GM19438 (cell line): ENCODE measurements around the gene CEP126.

ENCODE experiments used
- ATAC-seq: cut with Tn5 transposase; IDR thresholded peaks from one replicate; pipeline ENCODE4 v1.9.1; 2021; ENCODE audit warnings: low read depth; ENCODE audit not compliant: unreplicated experiment

CEP126 gene

GRCh38 chr11:101914738-101915426 lies at the start of gene CEP126:
TSS of gene CEP126 (plus strand) at chr11:101915010. CDS start at chr11:101915285, 275 bp downstream.
- peak; percentile 99 for ATAC-seq

- no peak for ATAC-seq
Measured at GRCh38 chr11:101866619-101867491, 48.0 kb upstream of the CEP126 start.

DNA sequence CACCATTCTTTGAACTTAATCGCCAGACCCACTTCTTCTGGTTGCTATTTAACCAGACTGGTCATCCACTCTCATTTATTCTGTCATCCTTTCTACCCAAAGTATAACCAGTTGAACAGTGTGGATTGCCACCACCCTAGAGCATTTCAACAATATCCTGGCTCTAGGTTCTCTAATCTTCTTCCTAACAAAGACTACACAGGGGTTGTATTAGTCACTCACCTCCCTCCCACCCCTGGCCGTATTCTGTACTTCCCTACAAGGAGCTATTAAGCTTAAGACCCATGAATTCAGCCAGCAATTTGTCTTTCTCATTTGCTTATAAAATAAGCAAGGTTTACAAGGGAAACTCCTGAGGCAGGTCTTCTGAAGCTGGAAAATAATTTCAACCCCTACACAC lies 46.9 kb upstream of the CEP126 start:
- ATAC-seq: no peak

DNA sequence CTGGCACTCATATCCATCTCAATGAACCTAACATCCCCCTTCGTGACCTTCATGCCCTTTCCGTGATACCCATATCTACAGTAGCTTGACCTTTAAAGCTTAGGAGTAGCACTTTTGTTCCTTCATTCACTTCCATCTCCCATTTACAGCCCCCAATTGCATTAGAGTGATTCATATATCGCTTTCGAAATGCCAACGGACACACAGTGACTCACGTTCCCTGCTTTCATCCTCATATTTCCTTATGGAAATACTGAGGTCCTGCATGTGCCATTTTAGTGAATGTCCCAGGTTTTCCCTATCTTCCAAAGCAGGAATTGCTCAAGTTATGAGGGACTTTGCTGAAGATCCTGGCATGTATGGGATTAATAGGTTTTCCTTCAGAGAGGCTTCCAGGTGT lies 44.3 kb upstream of the CEP126 start:
- ATAC-seq: no peak

- no peak for ATAC-seq
Measured at GRCh38 chr11:101872171-101872882, 42.5 kb upstream of the CEP126 start.

GRCh38 chr11:101880222-101880621 lies 34.6 kb upstream of the CEP126 start:
- ATAC-seq: no peak

- ATAC-seq: no peak
Measured at GRCh38 chr11:101881586-101881985, 33.2 kb upstream of the CEP126 start.

GRCh38 chr11:101885631-101886030 lies 29.2 kb upstream of the CEP126 start:
- ATAC-seq: no peak

DNA sequence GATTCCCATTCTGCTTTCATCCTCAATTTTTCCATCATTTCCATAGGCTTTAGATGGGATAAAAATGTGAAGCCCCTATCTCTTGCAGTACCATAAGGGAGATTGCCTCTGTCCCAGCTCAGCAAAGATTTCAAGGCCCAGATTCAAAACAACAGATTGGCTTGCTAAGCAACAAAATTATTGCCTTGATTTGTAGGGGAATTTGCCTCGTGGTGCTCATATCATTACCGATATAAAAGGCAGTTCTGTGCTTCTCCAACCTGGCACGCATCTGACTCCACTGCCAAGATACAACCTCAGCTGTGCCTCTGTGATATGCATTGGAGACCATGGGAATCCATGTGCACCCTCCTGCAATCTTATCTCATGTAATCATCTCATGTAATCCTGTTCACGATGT lies 25.0 kb upstream of the CEP126 start:
- no peak for ATAC-seq

- no peak for ATAC-seq
Measured at GRCh38 chr11:101894505-101894904, 20.3 kb upstream of the CEP126 start.

GRCh38 chr11:101907815-101908214 lies 7.0 kb upstream of the CEP126 start:
- ATAC-seq: no peak

- ATAC-seq: no peak
Measured at GRCh38 chr11:101909087-101909486, 5.7 kb upstream of the CEP126 start.

- no peak for ATAC-seq
Measured at GRCh38 chr11:101912823-101913284, 2.0 kb upstream of the CEP126 start.

DNA sequence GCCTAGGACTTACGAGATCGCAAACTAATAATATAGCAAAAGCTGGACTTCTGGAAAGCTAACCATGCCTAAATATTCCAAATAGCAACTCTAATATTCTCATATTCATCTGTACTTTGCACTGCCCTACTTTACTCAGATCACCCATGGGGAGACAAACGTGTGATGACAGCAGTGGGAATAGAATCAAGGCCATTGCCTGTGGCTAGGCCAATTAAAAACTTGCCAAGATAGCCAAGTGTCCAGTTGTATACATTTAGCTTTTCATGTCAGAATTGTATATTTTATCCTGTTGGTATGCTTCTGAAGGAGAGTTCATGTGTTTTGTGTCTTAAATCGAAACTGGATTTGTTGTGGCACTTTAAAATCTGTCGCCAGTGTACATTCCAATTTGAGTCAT lies 1.2 kb upstream of the CEP126 start:
- no peak for ATAC-seq

DNA sequence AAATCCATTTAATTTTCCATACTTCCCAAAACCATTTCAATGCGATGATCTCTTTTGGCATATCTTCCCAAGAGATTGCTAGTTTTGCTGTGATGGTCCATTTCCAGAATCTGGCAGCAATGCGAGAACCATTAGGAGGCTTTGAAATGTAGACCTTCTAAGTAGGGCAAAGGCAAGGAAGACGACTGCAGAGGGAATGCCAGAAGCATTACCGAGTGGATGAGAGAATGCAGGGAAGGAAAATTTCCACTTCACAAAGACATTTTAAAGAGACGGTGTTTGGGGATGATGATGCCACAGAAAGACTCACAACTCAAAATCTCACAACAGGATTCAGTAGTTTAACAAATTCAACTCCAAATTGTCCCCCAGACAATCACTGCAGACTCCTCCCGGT lies 471 bp upstream of the CEP126 start:
- ATAC-seq: no peak

DNA sequence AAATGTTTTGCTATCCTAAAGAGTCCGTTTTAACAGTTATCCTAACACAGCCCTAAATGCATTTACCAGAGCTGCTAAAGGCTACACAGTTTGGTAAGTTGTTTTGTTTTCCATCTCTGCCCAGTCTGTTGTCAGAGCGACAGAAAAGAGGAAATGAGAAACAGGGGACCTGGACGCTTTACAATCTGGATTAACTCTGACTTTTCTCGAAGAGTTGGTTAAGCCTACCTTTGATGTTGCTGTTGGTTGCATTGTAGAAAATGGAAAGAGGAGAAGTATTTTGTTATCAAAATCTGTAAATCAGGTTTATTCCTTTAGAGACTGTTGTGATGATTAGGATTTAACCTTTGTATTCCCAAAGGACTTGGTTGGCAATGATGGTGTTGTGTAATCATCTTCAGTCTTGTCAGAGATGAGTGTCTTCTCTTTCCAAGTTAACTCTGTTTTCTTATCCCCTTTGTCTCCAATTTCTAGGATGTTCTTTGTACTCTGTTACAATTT lies 1.0 kb downstream of the CEP126 start:
- ATAC-seq: peak; percentile 39

DNA sequence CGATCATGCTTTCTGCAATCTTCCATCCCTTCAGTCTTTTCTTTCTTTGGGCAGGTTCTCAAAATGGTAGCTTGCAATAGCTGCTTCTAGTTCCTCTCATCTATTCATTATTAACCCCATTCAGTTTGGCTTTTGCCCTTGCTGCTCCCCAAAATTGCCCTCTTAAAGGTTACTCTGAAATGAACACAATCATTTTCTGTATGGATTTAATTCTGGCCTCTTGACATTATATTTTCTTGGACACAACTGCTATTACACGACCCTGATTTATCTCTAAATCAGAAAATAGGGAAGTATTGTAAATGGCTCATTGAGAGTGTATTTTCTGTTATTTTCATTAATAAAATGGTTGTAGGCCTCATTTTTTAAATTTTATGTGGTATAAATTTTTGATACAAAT lies 1.6 kb downstream of the CEP126 start, which contains the start of gene ANGPTL5:
Gene ANGPTL5, minus strand, starts transcription at position 101 of the 400 bp plus-strand sequence. CDS start 8,613 bp downstream, outside the sequence.
- no peak for ATAC-seq

- no peak for ATAC-seq
Measured at GRCh38 chr11:101917226-101917625, 2.4 kb downstream of the CEP126 start.

DNA sequence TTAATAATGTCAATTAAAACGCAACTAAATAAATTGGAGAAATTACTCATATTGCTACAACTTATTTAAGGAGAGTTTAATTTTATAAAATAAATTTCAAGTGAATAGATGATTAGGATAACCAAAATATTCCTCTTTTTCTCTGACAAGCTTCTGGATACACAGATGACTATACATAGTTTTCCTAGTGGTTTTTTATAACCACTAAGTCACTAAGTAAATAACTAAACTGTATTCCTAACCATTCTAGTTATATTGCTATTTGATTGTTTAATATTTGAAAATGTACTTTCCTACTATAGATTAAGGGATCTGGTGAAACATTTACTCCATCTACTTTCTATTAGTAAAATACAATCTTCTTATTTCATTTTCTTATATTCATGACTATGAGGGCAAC lies 6.2 kb downstream of the CEP126 start:
- ATAC-seq: no peak

DNA sequence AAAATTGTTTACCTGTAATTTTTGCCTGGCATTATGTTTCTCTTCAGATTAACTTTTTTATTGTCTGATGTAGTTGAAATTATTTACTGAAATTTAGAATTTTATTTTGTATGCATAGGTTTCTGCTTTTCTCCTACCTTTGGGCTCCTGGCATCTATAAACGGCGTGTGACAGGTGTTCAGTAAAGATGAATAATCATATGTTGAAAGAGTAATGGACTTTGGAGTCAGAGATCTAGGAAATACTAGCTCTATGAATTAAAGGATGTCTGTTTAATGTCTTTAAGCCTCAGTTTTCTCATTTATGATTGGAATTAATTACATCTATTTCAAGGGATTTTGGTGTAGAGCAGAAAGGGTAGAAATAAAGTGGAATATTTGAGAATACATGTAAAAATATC lies 8.7 kb downstream of the CEP126 start:
- ATAC-seq: no peak
